OCI-M1 (cell line): ENCODE measurements around the gene NR4A2.

Source experiments
- DNase-seq: peaks from one replicate; lab custom pipeline; 2025; lab: John Stamatoyannopoulos, UW

Gene NR4A2

DNA sequence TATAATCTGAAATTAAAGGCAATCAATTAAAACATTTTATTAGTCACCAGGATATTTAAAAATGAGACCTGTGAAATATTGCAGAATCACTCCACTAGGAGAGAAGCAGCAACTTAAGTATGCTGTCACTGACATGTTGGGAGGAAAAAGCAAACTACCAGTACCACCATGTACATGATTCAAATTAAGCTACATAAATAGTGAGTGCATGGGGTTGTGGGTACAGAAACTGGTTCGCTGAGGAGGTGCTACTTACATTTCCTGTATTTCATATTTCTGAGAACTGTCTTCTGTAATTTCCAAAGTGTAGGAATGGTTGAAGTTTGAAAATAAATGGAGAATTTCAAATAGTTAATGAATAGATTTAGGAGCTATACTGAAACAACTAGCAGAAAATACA, 7.9 kb upstream of the NR4A2 start:
- peak; percentile 71 for DNase-seq

- DNase-seq, result peak; percentile 66
Observed at GRCh38 chr2:156339865-156340264, 7.3 kb upstream of the NR4A2 start.

DNA sequence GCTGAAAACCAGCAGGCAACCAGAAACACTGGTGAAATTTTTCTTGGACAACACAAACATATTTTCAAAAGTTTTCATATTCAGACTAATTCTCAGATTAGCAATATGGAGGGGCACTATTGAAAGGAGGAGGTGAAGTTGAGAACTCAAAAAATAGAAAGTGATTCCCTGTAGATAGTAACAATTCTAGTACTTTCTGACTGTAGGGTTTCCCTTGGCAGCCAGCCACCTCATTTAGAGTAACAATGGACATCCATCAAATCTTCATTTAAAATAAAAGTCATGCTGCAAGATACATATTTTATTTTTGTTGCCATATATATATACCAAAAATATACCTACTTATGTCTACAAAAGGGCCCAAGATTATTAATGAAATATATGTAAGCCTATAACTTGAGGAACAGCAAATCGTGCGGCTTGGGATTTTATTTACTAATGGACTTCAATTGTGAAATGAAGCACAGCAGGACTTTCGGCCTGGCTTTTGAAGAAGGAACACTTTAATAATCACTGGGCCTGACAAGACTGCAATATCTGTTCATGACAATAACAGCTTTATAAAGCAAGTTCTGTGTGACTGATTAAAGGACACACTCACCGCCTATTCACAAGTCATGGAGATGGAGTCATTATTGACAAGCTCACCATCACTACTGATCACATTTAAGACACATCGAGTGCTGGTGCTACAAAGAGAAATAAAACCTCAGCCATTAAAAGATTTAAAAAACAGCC, 6.8 kb upstream of the NR4A2 start:
- peak; percentile 76 for DNase-seq

DNA sequence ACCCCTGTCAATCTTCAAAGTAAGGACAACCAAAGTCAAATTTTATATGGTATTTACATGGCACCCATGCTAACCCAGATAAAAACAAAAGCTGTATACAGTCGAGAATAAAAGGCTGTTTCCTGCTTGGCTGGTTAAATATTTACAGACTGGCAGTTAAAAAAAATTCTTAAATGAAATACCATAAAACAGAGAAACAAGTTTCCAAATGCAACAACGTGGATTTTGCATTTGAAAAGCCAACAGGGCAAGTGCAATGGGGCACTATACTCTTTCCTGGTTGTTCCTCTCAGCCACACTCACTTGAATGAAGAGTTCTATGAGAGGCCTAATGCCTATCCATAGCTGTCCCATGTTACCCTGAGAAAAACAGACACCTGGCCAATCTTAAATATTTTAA, 6.1 kb upstream of the NR4A2 start:
- peak; percentile 62 for DNase-seq

DNA sequence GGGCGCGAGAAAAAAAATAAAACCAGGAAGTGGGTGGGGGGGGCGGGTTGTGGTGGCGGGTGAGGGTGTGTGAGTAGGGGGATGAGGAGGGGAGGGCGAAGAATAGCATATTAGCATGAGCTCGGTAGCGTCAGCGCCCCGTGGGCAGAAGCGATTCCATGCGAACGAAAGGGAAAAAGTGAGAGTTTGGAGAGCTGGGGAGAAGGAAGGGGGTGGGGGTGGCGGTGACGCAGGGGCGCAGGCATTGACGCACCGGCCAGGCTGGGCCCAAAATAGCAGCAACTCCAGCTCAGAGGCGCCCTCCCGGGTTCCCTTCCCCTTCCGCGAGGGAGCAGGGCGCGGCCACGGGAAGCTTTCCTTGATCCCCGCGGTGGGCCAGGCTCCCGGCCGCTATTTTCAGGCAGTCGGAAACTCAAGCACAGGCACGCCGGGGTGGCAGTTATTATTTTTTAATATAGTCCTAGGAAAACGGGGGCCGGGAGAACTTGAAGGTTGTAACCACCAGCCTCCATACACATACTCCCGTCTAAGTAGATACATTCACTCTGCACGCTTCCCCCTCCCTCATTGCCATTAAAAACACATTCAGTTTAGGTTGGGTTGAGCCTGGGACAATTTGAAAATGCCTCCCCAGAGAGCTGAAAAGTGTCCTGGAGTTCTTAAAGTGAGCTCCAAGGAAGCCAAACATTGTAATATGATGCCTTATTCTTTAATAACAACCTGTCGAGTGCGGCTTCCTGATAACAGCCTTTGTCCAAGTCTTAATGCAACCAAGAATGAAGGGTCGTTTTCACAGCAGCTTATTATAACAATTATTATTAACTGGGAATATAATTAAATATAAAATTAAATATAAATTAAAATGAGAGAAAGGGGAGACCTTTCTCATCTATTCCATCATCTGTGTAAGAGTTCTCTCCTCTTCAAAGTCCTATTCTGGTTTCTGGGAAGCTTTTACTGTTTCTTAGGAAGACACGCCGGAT, 2.3 kb upstream of the NR4A2 start:
- peak; percentile 95 for DNase-seq

- DNase-seq, result peak; percentile 95
Observed at GRCh38 chr2:156333951-156334495, 1.5 kb upstream of the NR4A2 start.

DNA sequence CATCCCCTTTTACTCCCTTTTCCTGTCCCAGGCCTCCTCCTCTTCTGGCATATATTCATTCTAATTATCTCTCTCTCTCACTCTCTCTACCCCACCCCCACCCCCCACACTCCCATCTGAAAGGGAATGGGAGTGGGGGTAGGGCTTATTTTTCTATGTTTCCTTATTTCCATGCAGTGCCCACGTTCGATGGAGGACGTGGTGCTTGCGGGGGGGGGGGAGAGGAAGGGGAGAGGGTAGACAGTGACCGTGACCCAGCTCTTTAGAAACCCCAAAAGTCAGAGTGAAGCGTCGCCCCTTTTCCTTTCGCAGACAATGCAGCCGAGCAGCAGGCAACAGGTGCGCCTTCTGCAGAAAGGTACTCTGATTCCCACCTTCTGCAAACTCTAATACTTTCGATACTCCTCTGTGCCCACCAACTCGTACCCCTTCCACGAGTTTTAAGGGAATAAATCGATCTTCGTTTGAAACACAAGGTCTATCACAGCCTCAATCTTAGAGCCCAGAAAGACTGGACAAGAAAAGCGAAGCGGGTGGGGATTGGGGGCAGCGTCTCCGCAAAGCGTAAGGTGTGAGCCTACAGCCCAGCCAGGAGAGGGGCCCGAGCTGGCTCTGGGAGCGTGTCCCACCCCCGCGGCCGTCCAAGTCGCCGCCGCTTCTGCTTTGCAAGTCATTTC, 891 bp upstream of the NR4A2 start:
- DNase-seq, result peak; percentile 81

- DNase-seq, result no peak
Observed at GRCh38 chr2:156332284-156332533, 312 bp downstream of the NR4A2 start.

DNA sequence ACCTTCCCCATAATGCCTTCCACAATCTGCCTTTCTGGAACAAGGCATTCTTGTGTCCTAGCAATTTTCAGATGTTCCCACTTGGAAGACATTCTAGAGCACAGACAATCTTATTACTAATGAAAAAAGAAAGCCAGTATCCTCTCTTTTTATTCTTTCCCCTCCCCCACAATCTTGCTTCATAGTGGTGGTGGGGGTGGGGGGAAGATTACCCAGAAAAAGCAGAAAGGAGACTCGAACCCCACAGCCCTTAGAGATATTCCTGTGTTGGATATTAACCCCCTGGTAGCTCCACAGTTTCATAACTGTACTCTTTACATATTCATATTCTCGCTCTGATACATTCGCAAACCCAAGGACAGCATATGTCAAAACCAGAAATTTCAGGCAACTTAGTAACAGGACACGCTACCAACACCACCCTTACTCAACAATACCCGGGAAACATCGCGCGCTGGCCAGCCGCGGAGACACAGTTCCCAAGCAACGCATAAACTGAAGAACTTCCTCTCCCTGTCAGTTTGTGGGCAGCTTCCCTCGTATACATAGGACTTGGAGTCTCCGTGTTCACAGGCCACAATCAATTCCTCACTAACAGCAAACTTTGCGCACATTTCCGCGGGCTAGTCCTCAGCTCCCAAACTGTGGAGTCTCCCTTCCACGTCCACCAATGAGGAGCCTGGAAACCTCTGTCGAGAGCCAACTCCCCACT, 793 bp downstream of the NR4A2 start:
- peak; percentile 89 for DNase-seq

GRCh38 chr2:156329927-156330726, 2.4 kb downstream of the NR4A2 start:
- no peak for DNase-seq

- no peak for DNase-seq
Observed at GRCh38 chr2:156329031-156329926, 3.2 kb downstream of the NR4A2 start.

GRCh38 chr2:156327835-156328695, 4.5 kb downstream of the NR4A2 start:
- no peak for DNase-seq

DNA sequence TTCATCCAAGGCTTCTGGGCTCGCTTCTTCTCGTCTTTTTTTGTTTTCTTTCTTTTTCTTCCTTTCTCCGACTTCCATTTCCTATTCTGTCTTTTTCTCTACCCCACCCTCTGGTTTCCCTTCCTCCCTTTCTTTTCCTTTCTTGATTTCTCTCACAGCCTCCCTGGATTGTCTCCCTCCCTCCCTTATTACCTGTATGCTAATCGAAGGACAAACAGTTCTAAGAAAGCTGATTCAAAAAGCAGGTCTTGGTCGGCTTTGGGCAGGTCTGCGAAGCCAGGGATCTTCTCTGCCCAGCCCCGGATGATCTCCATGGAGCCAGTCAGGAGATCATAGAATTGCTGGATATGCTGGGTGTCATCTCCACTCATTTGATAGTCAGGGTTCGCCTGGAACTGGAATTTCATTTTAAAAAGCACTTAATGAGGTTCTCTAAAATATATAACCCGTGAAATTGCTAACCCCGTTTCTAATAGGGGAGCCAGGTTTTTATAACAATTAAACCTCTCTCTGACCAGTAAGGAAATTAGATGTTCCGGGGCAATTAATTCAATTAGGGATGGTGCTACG, 5.9 kb downstream of the NR4A2 start:
- DNase-seq, result no peak

DNA sequence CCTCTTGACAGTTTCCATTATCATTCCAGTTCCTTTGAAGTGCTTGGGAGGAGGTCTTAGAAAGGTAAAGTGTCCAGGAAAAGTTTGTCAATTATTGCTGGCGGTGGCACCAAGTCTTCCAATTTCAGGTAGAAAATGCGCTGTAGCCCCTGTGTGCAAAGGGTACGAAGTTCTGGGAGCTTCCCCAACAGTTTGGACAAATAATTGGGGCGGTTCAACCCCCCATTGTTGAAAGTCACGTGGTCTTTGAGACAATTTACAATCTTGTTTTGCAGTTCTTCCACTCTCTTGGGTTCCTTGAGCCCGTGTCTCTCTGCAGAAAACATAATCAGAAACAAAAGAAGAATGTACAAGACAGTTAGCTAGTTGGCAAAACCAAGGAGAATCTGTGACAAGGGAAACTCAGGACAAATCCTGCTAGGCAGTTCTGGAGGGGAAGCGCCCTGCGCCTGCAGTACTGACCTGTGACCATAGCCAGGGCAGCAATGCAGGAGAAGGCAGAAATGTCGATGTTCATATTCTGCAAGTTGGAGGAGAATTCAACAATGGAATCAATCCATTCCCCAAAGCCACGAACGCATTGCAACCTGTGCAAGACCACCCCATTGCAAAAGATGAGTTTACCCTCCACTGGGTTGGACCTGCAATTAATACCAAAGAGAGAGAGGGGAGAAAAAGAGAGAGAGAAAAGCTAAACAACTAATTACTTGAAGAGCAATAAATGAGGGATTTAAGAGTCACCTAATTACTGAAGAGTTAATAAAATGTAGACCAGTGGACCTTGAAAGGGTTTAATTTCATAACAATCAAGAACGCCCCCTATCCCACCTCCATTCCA, 6.6 kb downstream of the NR4A2 start:
- DNase-seq, result no peak

DNA sequence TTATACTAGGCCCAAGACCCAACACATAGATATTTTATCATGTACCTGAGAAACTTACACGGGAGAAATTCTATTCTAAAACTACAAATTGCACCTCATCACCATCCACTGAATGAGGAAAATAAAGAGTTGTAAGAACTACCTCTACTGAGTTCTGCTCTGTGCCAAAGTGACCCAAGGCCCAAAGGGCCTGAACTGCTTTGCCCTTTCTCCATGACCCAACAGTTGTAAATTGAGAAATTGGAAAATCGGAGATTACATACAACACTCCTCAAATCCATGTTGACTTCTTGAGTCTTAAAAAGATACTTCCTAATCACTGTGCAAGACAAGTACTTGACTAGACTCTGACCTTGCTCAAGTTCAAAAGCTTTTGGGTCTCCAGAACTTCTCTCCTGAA, 8.8 kb downstream of the NR4A2 start:
- no peak for DNase-seq

DNA sequence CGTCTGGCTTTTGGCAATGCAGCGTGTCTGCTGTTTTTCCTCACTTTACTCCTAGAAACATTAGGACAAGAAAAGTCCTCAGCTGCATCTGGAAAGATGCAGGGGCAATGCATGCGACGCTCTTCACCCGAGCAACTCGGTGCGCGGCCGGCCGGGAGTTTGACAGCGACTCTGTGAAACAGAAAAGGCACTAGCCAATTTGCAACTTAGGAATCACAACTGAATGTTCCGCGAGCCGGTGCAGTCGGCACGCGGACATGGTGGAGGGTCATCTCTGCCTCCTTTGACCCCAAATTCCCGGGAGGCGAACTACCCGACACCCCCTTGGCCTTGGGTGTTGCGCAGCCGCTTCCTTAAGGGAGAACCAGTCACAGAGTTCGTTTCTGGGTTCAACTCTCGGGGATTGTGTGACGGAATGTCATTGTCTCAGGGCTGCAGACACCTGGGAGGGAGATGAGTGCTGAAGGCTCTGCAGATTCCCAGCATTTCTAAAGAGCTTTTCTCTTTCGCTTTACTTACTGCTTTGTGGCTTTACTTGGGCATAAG, 9.8 kb downstream of the NR4A2 start:
- DNase-seq, result no peak

DNA sequence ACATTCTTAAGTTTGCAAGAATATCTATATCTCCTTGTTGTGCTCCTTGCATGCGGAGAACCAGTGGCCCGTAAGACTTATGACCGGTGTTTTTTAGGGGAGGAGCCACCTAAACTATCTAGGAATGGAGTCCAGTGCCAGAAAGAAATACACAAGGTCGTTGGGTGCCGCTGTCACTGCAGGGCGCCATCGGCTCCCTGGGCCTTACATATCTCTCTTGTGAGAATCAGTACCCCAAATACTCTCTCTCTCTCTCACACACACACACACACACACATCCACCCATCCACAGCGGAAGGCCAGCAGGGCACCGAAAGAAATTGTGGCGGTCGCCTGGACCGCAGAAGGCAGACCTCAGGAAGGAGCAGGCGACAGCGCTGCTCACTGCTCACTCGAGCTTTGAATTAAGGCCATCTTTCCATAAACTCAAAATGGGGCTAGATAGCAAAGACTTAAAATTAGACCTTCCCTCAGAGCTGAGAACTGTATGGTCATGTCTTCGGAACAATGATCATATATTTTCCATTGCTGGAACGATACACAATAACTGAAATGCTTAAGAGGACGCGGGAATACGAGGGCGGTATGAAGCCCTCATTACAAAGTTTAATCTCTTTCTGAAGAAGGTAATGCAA, 10.4 kb downstream of the NR4A2 start:
- peak; percentile 10 for DNase-seq
